Natural killer cell (primary cell): ENCODE results near the gene ATP1A4. TPM values are rescaled to one million over a fixed set of nuclear protein-coding genes. Genes with fewer than 3 reads are reported as not detected.

Experiments used
- ATAC-seq, 3 donors: fragments of 150-1000 bp in 2 of 3; fragments of 200-7000 bp in 1 of 3; cut with Tn5 transposase; 1 replicate in 1 of 3; 2 replicates in 2 of 3; pipeline ENCODE4 v1.10.0; 2021; ENCODE audit warnings: mild to moderate bottlenecking in 2 of 3, moderate library complexity in 2 of 3
- DNase-seq, 2 donors: peaks; one replicate each; pipeline versions ENCODE4 v3.0.0 to v3.0.0-alpha.2; 2013 to 2021; ENCODE audit warnings: mixed read lengths in 1 of 2
- H3K27ac ChIP-seq: one replicate; pipeline ENCODE4 v1.5.1; 2013; ENCODE audit warnings: mild to moderate bottlenecking, low read length
- H3K27me3 ChIP-seq: one replicate; pipeline ENCODE4 v1.6.1; 2013; ENCODE audit warnings: low read length; ENCODE audit not compliant: control insufficient read depth, insufficient read depth
- H3K36me3 ChIP-seq: one replicate; pipeline ENCODE4 v1.6.1; 2013; ENCODE audit warnings: low read length; ENCODE audit not compliant: control insufficient read depth, insufficient read depth
- H3K4me1 ChIP-seq: one replicate; pipeline ENCODE4 v1.6.1; 2013; ENCODE audit warnings: low read length; ENCODE audit not compliant: control insufficient read depth, insufficient read depth
- H3K4me3 ChIP-seq: one replicate; pipeline ENCODE4 v1.5.1; 2013; ENCODE audit warnings: low read length
- H3K9me3 ChIP-seq: one replicate; pipeline ENCODE4 v1.6.1; 2013; ENCODE audit warnings: low read length; ENCODE audit not compliant: control insufficient read depth, insufficient read depth
- H3K27ac Mint-ChIP-seq, 2 donors: one replicate each; pipeline ENCODE4 v1.8.0; 2022; ENCODE audit warnings: mild to moderate bottlenecking in 2 of 2, mixed read lengths in 2 of 2, moderate library complexity in 1 of 2
- H3K27me3 Mint-ChIP-seq, 2 donors: one replicate each; pipeline ENCODE4 v1.8.0; 2022; ENCODE audit warnings: low read depth in 2 of 2, mixed read lengths in 2 of 2
- H3K36me3 Mint-ChIP-seq: one replicate; pipeline ENCODE4 v1.8.0; 2022; ENCODE audit warnings: mixed read lengths
- H3K4me1 Mint-ChIP-seq, 2 donors: one replicate each; pipeline ENCODE4 v1.8.0; 2022; ENCODE audit warnings: mixed read lengths in 2 of 2
- H3K4me3 Mint-ChIP-seq: one replicate; pipeline ENCODE4 v1.8.0; 2022; ENCODE audit warnings: mild to moderate bottlenecking, moderate library complexity, mixed read lengths
- H3K9me3 Mint-ChIP-seq, 2 donors: one replicate each; pipeline ENCODE4 v1.8.0; 2022; ENCODE audit warnings: mixed read lengths in 2 of 2
- CTCF ChIP-seq: fragments of 200-600 bp; IDR thresholded peaks from one replicate; pipeline ENCODE4 v1.8.0; 2022; ENCODE audit warnings: antibody characterized with exemption
- WGBS: methylation state at CpG from one replicate; pipeline ENCODE4 v1.1.7; 2013; ENCODE audit warnings: missing lambda C conversion rate; ENCODE audit not compliant: insufficient coverage; 5-methylcytosine and 5-hydroxymethylcytosine counted together
- intact Hi-C: fragments of 100-400 bp; cut with micrococcal nuclease; formaldehyde crosslinking; loops from one replicate; pipeline ENCODE4 v1.14.2; 2022
- total RNA-seq, 4 donors: library from RNA; stranded (reverse); fragments of 120-200 nt in 1 of 4; gene quantifications; one replicate each; pipeline versions ENCODE4 v1.2.3 to v1.2.4, GENCODE V29; 2013 to 2022

ATP1A4 gene
- total RNA-seq, 3 donors from 2014 or later (not counting 1 experiment from before 2014, with no cell fraction given), result not detected

- H3K4me1 ChIP-seq, result peaks cover 7% of the 10 kb centered on the region
- H3K9me3 Mint-ChIP-seq, result no peaks in the 10 kb centered on the region
- H3K4me1 Mint-ChIP-seq, result no peaks in the 10 kb centered on the region
- intact Hi-C loops, result no loop called here
- no peak for TF ChIP-seq CTCF
- H3K4me3 ChIP-seq, result no peak overlapping the region
- no peak overlapping the region for H3K27ac ChIP-seq
- no peaks in the 10 kb centered on the region for H3K27me3 ChIP-seq
- peaks cover 12 to 26% of the 10 kb centered on the region in 2 donors for H3K27me3 Mint-ChIP-seq
- no peak overlapping the region for H3K4me3 Mint-ChIP-seq
- H3K27ac Mint-ChIP-seq, result no peak overlapping the region
- no peaks in the 10 kb centered on the region for H3K36me3 ChIP-seq
- no peak for ATAC-seq
- no peaks in the 10 kb centered on the region for H3K9me3 ChIP-seq
- no peaks in the 10 kb centered on the region for H3K36me3 Mint-ChIP-seq
- no peak for DNase-seq
Observed at GRCh38 chr1:160159846-160160245, 8.4 kb downstream of the ATP1A4 start.

GRCh38 chr1:160161965-160162705 lies 10.7 kb downstream of the ATP1A4 start:
- intact Hi-C loops, result no loop called here
- Mint-ChIP-seq H3K4me1 (peaks cover 10% of the 10 kb centered on the region in 2 donors), H3K36me3 (no peaks in the 10 kb centered on the region), H3K27ac (no peak overlapping the region), H3K27me3 (peaks cover 13 to 28% of the 10 kb centered on the region in 2 donors), H3K4me3 (no peak overlapping the region), H3K9me3 (no peaks in the 10 kb centered on the region)
- DNase-seq, result no peak
- ATAC-seq, result no peak
- H3K9me3 ChIP-seq, result no peaks in the 10 kb centered on the region
- H3K4me3 ChIP-seq, result no peak overlapping the region
- no peak for TF ChIP-seq CTCF
- H3K27me3 ChIP-seq, result peaks cover under 1% of the 10 kb centered on the region
- no peaks in the 10 kb centered on the region for H3K36me3 ChIP-seq
- 76% methylated on average over 5 of the region's 6 CpGs for WGBS
- peaks cover 22% of the 10 kb centered on the region for H3K4me1 ChIP-seq
- no peak overlapping the region for H3K27ac ChIP-seq

- ATAC-seq (no peak), DNase-seq (no peak)
- no peaks in the 10 kb centered on the region for H3K9me3 ChIP-seq
- TF ChIP-seq CTCF, result no peak
- Mint-ChIP-seq H3K4me3 (no peak overlapping the region), H3K36me3 (no peaks in the 10 kb centered on the region), H3K27me3 (peaks cover 19 to 28% of the 10 kb centered on the region in 2 donors), H3K9me3 (no peaks in the 10 kb centered on the region), H3K27ac (no peak overlapping the region), H3K4me1 (peaks cover 10% of the 10 kb centered on the region in 2 donors)
- H3K4me3 ChIP-seq, result no peak overlapping the region
- H3K27me3 ChIP-seq, result peaks cover 4% of the 10 kb centered on the region
- H3K36me3 ChIP-seq, result no peaks in the 10 kb centered on the region
- H3K4me1 ChIP-seq, result peaks cover 22% of the 10 kb centered on the region
- 46% methylated on average over 2 of the region's 2 CpGs for WGBS
- intact Hi-C loops, result no loop called here
- H3K27ac ChIP-seq, result no peak overlapping the region
Observed at GRCh38 chr1:160162931-160163330, 11.5 kb downstream of the ATP1A4 start.

- Mint-ChIP-seq H3K27me3 (peaks cover 17 to 26% of the 10 kb centered on the region in 2 donors), H3K36me3 (no peaks in the 10 kb centered on the region), H3K4me1 (peaks cover 10% of the 10 kb centered on the region in 2 donors), H3K9me3 (no peaks in the 10 kb centered on the region), H3K4me3 (no peak overlapping the region), H3K27ac (no peak overlapping the region)
- DNase-seq (no peak), ATAC-seq (no peak)
- Histone ChIP-seq H3K9me3 (no peaks in the 10 kb centered on the region), H3K27me3 (peaks cover 4% of the 10 kb centered on the region), H3K36me3 (no peaks in the 10 kb centered on the region), H3K27ac (no peak overlapping the region), H3K4me3 (no peak overlapping the region), H3K4me1 (peaks cover 22% of the 10 kb centered on the region)
- TF ChIP-seq CTCF, result no peak
- intact Hi-C loops, result no loop called here
- 100% methylated on average over 1 of the region's 1 CpG for WGBS
Observed at GRCh38 chr1:160163615-160164014, 12.2 kb downstream of the ATP1A4 start.
